PC-3 (cell line): ENCODE data around the gene NOSTRIN. TPM values are rescaled to one million over a fixed set of nuclear protein-coding genes. Genes with fewer than 3 reads are reported as not detected.
"Not testable (repeated sequence)": the region's sequence is repeated elsewhere in the genome, so short reads cannot be mapped to it uniquely, and the experiment has no call there.

Experiments used
- ATAC-seq: fragments of 200-7000 bp; cut with Tn5 transposase; 2 replicates; pipeline ENCODE4 v1.9.1; 2020; ENCODE audit warnings: mild to moderate bottlenecking, moderate library complexity
- BruUV-seq: library from RNA; stranded (reverse); fragments of 400-500 nt; replicated peaks from 2 replicates; lab custom pipeline; 2021; lab: Mats Ljungman, UMichigan
- CTCF ChIA-PET: fragments of 300-600 bp; sonication (Branson Sonifier 250); formaldehyde crosslinking; loops from one replicate; lab custom pipeline; 2022; ENCODE audit warnings: antibody characterized with exemption; lab: Charles Lee
- POLR2A ChIA-PET: fragments of 300-600 bp; sonication (Branson Sonifier 250); formaldehyde crosslinking; loops from one replicate; lab custom pipeline; 2022; ENCODE audit warnings: antibody characterized with exemption; ENCODE audit not compliant: unreplicated experiment; lab: Charles Lee
- DNase-seq: peaks from one replicate; pipeline ENCODE4 v3.0.0-alpha.2; 2015
- H2AFZ ChIP-seq: fragments of 300-600 bp; sonication (generic); 2 replicates; pipeline ENCODE4 v1.6.0; 2016; ENCODE audit warnings: antibody characterized with exemption, low read length
- H3F3A ChIP-seq: fragments of 300-600 bp; sonication (generic); one replicate; pipeline ENCODE4 v1.6.0; 2017; ENCODE audit warnings: antibody characterized with exemption, low read length, control low read depth, mild to moderate bottlenecking; ENCODE audit not compliant: unreplicated experiment
- H3K27ac ChIP-seq: fragments of 300-600 bp; sonication (generic); 2 replicates; pipeline ENCODE4 v1.5.1; 2016; ENCODE audit warnings: mild to moderate bottlenecking, low read length
- H3K27me3 ChIP-seq: fragments of 300-600 bp; sonication (generic); 2 replicates; pipeline ENCODE4 v1.6.1; 2016; ENCODE audit warnings: low read length, mixed read lengths
- H3K36me3 ChIP-seq: fragments of 300-600 bp; sonication (generic); 2 replicates; pipeline ENCODE4 v1.6.1; 2016; ENCODE audit warnings: low read depth, mixed run types, low read length, mixed read lengths
- H3K4me1 ChIP-seq: fragments of 300-600 bp; sonication (generic); 2 replicates; pipeline ENCODE4 v1.5.1; 2016; ENCODE audit warnings: low read length; ENCODE audit not compliant: insufficient read depth
- H3K4me2 ChIP-seq: fragments of 300-600 bp; sonication (generic); 2 replicates; pipeline ENCODE4 v1.6.0; 2016; ENCODE audit warnings: low read length
- H3K4me3 ChIP-seq: fragments of 300-600 bp; sonication (generic); 2 replicates; pipeline ENCODE4 v1.5.1; 2016; ENCODE audit warnings: mild to moderate bottlenecking, low read length, mixed read lengths
- H3K79me2 ChIP-seq: fragments of 300-600 bp; sonication (generic); 2 replicates; pipeline ENCODE4 v1.6.1; 2017; ENCODE audit warnings: low read length, mixed read lengths
- H3K9ac ChIP-seq: fragments of 300-600 bp; sonication (generic); 2 replicates; pipeline ENCODE4 v1.6.0; 2016; ENCODE audit warnings: mild to moderate bottlenecking, low read length
- H3K9me2 ChIP-seq: fragments of 300-600 bp; sonication (generic); replicated peaks from 2 replicates; pipeline ENCODE4 v1.6.1; 2016; ENCODE audit warnings: mixed run types, low read length, mixed read lengths
- H3K9me3 ChIP-seq: fragments of 300-600 bp; sonication (generic); 2 replicates; pipeline ENCODE4 v1.6.1; 2016; ENCODE audit warnings: low read length, mixed read lengths
- H4K20me1 ChIP-seq: fragments of 300-600 bp; sonication (generic); 2 replicates; pipeline ENCODE4 v1.6.1; 2016; ENCODE audit warnings: low read length, mixed read lengths
- CTCF ChIP-seq: fragments of 300-600 bp; sonication (generic); conservative IDR thresholded peaks from 2 replicates; pipeline ENCODE4 v1.5.1; 2017; ENCODE audit warnings: antibody characterized with exemption, low read depth, mild to moderate bottlenecking, low read length
- EZH2 ChIP-seq: fragments of 300-600 bp; sonication (generic); IDR thresholded peaks from one replicate; pipeline ENCODE4 v1.6.1; 2017; ENCODE audit warnings: antibody characterized with exemption, mild to moderate bottlenecking, low read length; ENCODE audit not compliant: unreplicated experiment
- EZH2phosphoT487 ChIP-seq: fragments of 300-600 bp; sonication (generic); IDR thresholded peaks from 2 replicates; pipeline ENCODE4 v1.6.1; 2018; ENCODE audit warnings: mild to moderate bottlenecking, antibody characterized with exemption, low read length, borderline replicate concordance
- intact Hi-C: fragments of 100-400 bp; cut with micrococcal nuclease; formaldehyde crosslinking; loops from 2 replicates; pipeline ENCODE4 v1.9.0; 2023
- total RNA-seq: library from RNA; depleted of rRNA; stranded (reverse); fragments of >200 nt; gene quantifications from 2 replicates; pipeline ENCODE4 v1.2.3, GENCODE V29; 2014

The NOSTRIN gene
- total RNA-seq, 1 experiment from 2014 or later: 1.1 TPM

GRCh38 chr2:168766600-168766999, 35.8 kb upstream of the NOSTRIN start:
- Histone ChIP-seq H3K9me3 (no peaks in the 10 kb centered on the region), H2AFZ (no peak overlapping the region), H3K9me2 (no peaks in the 10 kb centered on the region), H3K4me1 (peaks cover 15% of the 10 kb centered on the region), H3K9ac (no peak overlapping the region), H3K36me3 (no peaks in the 10 kb centered on the region), H3K79me2 (no peaks in the 10 kb centered on the region), H3K27ac (no peak overlapping the region), H3K4me2 (no peak overlapping the region), H4K20me1 (no peaks in the 10 kb centered on the region), H3K27me3 (no peaks in the 10 kb centered on the region), H3K4me3 (no peak overlapping the region), H3F3A (no peaks in the 10 kb centered on the region)
- TF ChIP-seq CTCF: no peak
- no peak for TF ChIP-seq EZH2
- no peak for TF ChIP-seq EZH2phosphoT487
- peak; percentile 64 for ATAC-seq
- intact Hi-C loops: no loop called here
- peak; percentile 42 for DNase-seq
- CTCF ChIA-PET: no interaction called here
- POLR2A ChIA-PET: no interaction called here
- BruUV-seq: no TSS peak

- POLR2A ChIA-PET: no interaction called here
- DNase-seq (peak; percentile 44), ATAC-seq (peak; percentile 79)
- H3K4me3 ChIP-seq: no peak overlapping the region
- no TSS peak for BruUV-seq
- CTCF ChIA-PET: no interaction called here
- no peaks in the 10 kb centered on the region for H3K36me3 ChIP-seq
- H3K27me3 ChIP-seq: no peaks in the 10 kb centered on the region
- no peak for TF ChIP-seq EZH2
- TF ChIP-seq CTCF: no peak
- TF ChIP-seq EZH2phosphoT487: no peak
- no peaks in the 10 kb centered on the region for H3K9me3 ChIP-seq
- H3F3A ChIP-seq: no peaks in the 10 kb centered on the region
- peak overlapping the region; percentile 8; the same call in 1 of the 2 replicates for H3K27ac ChIP-seq
- H3K4me2 ChIP-seq: no peak overlapping the region
- no peaks in the 10 kb centered on the region for H4K20me1 ChIP-seq
- H3K9me2 ChIP-seq: no peaks in the 10 kb centered on the region
- H2AFZ ChIP-seq: no peak overlapping the region
- intact Hi-C loops: no loop called here
- peaks cover 15% of the 10 kb centered on the region for H3K4me1 ChIP-seq
- H3K9ac ChIP-seq: no peak overlapping the region
- H3K79me2 ChIP-seq: no peaks in the 10 kb centered on the region
These were observed 35.2 kb upstream of the NOSTRIN start for GRCh38 chr2:168767258-168767657.

- H4K20me1 ChIP-seq, H3F3A ChIP-seq, H3K9me2 ChIP-seq, ATAC-seq, DNase-seq, BruUV-seq, H3K9ac ChIP-seq, intact Hi-C loops, POLR2A ChIA-PET, H3K79me2 ChIP-seq, H3K27ac ChIP-seq, H3K36me3 ChIP-seq, H3K27me3 ChIP-seq, H3K9me3 ChIP-seq, H3K4me2 ChIP-seq, H2AFZ ChIP-seq, CTCF ChIA-PET, H3K4me3 ChIP-seq: not testable (repeated sequence)
- H3K4me1 ChIP-seq: peaks cover 15% of the 10 kb centered on the region
These were observed 34.1 kb upstream of the NOSTRIN start for GRCh38 chr2:168768357-168768756.
